GM18517 (cell line): Measurements from ENCODE around the gene ELOB.
A peak's percentile ranks its signal among the peaks of the same experiment; 100 is the strongest.

Source experiments
- ATAC-seq: cut with Tn5 transposase; IDR thresholded peaks from one replicate; pipeline ENCODE4 v1.9.1; 2021; ENCODE audit warnings: mild to moderate bottlenecking, moderate library complexity; ENCODE audit not compliant: unreplicated experiment

Gene ELOB

DNA sequence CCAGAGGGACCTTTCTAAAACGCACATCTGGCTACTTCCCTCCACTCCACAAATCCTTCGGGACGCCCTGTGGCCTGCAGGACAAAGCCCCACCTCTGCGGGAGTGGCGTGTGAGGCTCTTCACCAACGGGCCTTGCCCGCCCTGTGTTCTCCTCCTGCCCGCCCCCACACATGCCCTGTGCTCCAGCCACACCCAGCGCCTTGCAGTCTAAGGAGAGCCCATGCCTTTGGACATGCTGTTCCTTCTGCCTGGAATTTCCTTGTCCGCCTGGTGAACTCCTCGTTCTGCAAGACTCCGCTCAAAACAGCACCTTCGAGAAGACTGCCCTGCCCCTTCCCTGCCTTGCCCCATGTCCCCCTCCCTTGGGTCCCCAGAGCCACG is 7.4 kb downstream of the ELOB start:
- no peak for ATAC-seq

DNA sequence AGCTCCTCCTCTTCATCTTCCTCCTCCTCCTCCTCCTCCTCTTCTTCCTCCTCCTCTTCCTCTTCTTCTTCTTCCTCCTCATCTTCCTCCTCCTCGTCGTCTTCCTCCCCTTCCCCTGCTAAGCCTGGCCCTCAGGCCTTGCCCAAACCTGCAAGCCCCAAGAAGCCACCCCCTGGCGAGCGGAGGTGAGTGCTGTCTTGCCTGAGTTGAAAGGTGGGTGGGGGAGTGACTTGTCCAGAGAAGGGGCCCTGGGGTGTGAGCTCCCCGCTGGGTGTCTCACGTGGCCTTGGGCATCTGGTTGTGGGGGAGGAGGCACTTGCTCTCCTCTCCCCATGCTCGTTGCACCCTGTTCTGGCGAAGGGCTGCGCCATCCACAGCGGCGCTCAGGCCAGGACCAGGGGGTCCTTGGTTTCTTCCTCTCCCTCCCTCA is 8.0 kb downstream of the ELOB start:
- no peak for ATAC-seq

DNA sequence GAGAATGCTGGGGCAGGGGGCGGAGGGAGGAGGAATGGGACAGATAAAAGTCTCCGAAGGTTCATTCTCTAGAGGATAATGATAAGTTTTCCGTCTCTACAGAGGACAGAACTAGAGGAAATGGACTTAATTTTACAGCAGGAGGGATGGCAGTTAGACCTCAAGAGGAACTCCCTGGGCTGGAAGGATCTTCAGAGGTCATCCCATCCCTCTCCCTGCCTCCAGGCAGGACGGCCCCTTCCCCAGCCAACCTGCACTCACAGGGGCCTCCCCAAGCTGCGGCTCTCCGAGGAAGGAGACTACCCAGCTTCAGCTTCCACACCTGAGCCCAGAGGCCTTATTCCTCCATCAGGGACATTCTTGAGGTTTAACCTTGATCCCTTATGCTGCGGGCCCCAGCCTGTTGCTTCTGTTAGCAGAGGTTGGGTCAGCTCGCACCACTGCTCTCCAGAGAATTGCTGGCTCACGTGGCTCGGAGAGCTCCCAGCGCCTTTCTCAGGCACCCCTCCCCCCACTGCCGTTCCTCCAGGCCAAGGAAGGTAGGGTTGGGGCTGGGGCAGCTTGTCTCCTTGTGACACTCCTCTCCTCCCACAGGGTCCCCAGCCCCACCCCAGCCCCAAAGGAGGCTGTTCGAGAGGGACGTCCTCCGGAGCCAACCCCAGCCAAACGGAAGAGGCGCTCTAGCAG is 8.5 kb downstream of the ELOB start:
- ATAC-seq = no peak

DNA sequence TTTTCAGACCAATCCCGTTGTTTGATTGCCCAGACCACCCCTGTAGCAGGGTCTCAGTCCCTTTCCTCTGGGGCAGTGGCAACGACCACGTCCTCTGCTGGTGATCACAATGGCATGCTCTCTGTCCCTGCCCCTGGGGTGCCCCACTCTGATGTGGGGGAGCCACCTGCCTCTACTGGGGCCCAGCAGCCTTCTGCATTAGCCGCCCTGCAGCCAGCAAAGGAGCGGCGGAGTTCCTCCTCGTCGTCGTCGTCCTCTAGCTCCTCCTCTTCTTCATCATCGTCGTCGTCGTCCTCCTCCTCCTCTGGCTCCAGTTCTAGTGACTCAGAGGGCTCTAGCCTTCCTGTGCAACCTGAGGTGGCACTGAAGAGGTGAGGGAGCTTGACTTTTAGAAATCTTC is 9.2 kb downstream of the ELOB start:
- no peak for ATAC-seq

DNA sequence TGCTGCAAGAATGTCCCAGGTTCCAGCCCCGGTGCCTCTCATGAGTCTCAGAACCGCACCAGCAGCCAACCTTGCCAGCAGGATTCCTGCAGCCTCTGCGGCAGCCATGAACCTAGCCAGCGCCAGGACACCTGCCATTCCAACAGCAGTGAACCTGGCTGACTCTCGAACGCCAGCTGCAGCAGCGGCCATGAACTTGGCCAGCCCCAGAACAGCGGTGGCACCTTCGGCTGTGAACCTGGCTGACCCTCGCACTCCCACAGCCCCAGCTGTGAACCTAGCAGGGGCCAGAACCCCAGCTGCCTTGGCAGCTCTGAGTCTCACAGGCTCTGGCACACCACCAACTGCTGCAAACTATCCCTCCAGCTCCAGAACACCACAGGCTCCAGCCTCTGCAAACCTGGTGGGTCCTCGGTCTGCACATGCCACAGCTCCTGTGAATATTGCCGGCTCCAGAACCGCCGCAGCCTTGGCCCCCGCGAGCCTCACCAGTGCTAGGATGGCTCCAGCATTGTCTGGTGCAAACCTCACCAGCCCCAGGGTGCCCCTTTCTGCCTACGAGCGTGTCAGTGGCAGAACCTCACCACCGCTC is 9.8 kb downstream of the ELOB start:
- ATAC-seq = no peak

DNA sequence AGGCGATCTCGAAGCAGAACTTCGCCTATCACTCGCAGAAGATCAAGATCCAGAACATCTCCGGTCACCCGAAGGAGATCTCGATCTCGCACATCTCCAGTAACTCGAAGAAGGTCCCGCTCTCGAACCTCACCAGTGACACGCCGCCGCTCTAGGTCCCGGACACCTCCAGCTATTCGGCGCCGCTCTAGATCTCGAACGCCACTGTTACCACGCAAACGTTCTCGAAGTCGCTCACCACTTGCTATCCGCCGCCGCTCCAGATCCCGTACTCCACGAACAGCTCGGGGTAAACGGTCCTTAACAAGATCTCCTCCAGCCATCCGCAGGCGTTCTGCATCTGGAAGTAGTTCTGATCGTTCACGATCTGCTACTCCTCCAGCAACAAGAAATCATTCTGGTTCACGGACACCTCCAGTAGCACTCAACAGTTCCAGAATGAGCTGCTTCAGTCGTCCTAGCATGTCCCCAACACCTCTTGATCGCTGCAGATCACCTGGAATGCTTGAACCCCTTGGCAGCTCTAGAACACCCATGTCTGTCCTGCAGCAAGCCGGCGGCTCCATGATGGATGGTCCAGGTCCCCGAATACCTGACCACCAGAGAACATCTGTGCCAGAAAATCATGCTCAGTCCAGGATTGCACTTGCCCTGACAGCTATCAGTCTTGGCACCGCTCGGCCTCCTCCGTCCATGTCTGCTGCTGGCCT is 10.5 kb downstream of the ELOB start:
- ATAC-seq = no peak

DNA sequence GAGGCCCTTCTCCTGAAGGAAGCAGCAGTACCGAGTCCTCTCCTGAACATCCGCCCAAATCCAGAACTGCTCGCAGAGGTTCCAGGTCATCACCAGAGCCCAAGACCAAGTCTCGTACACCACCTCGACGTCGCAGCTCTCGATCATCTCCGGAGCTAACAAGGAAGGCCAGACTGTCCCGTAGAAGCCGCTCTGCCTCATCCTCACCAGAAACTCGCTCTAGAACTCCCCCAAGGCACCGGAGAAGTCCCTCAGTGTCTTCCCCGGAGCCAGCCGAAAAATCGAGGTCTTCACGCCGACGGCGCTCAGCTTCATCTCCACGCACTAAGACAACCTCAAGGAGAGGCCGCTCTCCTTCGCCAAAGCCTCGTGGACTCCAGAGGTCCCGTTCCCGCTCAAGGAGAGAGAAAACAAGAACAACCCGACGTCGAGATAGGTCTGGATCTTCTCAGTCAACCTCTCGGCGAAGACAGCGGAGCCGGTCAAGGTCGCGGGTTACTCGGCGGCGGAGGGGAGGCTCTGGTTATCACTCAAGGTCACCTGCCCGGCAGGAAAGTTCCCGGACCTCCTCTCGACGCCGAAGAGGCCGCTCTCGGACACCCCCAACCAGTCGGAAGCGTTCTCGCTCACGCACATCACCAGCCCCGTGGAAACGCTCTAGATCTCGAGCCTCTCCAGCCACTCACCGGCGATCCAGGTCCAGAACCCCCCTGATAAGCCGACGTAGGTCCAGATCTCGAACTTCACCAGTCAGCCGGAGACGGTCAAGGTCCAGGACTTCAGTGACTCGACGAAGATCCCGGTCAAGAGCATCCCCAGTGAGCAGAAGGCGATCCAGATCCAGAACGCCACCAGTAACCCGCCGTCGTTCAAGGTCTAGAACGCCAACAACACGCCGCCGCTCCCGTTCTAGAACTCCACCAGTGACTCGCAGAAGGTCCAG is 11.3 kb downstream of the ELOB start:
- no peak for ATAC-seq

DNA sequence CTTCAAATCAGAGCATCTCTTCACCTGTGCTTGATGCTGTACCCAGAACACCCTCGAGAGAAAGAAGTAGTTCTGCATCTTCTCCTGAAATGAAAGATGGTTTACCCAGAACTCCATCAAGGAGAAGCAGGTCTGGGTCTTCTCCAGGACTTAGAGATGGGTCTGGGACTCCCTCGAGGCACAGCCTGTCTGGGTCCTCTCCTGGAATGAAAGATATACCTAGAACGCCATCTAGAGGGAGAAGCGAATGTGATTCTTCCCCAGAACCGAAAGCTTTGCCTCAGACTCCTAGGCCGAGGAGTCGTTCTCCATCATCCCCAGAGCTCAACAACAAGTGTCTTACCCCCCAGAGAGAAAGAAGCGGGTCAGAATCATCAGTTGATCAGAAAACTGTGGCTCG is 12.4 kb downstream of the ELOB start:
- ATAC-seq = no peak

DNA sequence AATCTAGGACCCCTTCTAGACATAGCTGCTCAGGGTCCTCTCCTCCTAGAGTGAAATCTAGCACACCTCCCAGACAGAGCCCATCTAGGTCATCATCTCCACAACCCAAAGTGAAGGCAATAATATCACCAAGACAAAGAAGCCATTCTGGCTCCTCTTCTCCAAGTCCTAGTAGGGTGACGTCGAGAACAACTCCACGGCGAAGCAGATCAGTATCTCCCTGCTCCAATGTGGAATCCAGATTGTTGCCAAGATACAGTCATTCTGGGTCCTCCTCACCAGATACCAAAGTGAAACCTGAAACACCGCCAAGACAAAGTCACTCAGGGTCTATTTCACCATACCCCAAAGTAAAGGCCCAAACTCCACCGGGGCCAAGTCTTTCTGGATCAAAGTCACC is 13.9 kb downstream of the ELOB start:
- ATAC-seq = no peak

DNA sequence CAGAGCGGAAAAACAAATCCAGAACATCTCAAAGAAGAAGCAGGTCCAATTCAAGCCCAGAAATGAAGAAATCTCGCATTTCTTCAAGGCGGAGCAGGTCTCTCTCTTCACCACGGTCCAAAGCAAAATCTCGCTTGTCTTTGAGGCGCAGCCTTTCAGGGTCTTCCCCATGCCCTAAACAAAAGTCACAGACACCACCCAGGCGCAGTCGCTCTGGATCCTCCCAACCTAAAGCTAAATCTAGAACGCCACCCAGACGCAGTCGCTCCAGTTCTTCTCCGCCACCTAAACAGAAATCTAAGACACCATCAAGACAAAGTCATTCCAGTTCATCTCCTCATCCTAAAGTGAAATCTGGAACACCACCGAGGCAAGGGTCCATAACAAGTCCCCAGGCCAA is 14.4 kb downstream of the ELOB start:
- ATAC-seq = no peak

DNA sequence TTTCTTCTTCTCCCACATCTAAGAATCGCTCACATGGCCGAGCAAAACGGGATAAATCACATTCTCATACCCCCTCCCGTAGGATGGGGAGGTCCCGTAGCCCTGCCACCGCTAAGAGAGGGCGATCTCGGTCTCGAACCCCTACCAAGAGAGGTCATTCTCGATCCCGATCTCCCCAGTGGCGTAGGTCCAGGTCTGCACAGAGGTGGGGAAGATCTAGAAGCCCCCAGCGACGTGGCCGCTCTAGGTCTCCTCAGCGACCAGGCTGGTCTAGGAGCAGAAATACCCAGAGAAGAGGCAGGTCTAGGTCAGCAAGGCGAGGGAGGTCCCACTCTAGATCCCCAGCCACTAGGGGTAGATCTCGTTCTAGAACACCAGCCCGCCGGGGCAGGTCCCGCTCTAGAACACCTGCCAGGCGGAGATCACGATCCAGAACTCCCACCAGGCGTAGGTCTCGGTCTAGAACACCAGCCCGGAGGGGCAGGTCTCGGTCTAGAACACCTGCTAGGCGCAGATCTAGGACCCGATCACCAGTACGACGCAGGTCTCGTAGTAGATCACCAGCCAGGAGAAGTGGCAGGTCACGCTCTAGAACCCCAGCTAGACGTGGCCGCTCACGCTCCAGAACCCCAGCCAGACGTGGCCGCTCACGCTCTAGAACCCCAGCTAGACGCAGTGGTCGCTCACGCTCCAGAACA is 15.0 kb downstream of the ELOB start:
- ATAC-seq = no peak

DNA sequence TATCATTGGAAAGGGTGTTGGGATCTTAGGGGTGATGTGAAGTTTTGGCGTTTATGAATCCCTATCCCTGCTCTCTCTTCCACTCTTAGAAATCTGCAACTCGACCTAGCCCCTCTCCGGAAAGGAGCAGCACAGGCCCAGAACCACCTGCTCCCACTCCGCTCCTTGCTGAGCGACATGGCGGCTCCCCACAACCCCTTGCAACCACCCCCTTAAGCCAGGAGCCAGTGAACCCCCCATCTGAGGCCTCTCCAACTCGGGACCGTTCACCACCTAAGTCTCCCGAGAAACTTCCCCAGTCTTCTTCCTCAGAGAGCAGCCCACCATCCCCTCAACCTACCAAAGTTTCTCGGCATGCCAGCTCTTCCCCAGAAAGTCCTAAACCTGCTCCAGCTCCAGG is 15.6 kb downstream of the ELOB start:
- no peak for ATAC-seq

DNA sequence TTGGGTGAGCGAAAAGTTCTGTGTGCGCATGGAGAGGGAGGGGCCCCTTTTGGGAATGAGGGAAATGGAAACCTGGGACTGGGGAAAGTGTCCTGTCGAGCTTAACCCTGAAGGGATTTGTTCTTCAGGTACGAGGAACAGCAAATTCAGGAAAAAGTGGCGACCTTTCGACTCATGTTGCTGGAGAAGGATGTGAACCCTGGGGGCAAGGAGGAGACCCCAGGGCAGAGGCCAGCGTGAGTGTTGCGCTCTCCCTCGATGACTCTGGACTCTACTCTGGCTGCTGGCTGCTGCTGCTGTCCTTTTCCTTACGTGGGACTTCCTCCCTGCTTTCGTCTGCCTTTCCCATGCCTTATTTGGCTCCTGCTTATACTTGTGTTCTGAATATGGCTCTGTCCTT is 19.7 kb downstream of the ELOB start:
- no peak for ATAC-seq

DNA sequence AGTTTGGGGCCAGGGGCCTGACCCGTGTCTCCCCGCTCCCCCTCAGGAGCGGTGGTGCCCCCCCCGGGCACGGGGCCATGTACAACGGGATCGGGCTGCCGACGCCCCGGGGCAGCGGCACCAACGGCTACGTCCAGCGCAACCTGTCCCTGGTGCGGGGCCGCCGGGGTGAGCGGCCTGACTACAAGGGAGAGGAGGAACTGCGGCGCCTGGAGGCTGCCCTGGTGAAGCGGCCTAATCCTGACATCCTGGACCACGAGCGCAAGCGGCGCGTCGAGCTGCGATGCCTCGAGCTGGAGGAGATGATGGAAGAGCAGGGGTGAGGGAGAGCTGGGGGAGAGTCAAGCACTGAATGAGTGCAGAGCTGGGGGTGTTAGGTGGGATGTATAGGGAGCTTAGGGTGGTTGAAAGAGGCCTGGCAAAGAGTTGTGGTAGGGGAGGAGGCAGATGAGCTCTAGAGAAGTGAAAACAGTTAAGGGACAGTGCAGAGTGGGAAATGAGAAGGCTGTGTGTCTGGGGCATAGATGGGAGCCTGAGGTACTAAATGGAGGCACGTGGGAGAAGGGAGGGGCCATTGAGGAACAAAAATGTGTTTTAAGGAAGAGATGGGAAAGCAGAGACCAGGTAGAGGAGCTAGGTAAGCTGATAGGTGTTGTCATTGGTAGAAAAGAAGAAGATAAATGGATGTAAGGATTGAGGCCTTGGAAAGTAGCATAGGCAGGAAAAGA is 20.6 kb downstream of the ELOB start:
- no peak for ATAC-seq

DNA sequence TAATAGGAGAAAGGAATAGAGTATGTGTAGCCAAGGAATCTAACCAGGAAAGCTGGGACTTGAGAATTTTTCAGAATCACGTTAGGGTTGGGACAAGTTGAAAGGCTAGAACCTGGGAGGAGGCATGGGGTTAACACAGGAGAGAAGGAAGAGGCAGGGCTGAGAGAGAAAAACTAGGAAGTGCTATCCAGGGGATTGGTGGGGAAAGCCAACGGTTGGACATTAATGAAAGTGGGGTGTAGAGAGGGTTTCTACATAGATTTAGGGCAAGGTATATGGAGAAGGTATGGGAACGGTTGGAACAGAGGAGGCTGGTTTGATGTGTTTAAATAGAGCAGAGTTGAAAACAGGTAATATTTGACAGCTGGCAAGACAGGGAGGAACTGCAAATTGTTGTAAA is 21.9 kb downstream of the ELOB start:
- no peak for ATAC-seq

DNA sequence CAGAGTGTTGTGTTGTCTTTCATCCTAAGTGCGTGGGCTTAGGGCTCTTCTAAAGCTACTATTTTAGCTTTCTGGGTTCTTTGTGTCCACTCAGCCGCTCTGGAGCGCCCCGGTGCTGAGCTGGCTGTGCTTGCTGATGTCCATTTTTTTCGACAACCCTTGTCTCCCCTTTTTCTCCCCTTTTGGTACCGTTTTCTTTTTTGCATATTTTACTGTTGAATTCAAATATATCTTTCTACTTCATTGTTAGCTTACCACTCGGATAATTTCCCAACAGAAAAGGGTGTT is 23.4 kb downstream of the ELOB start:
- no peak for ATAC-seq

DNA sequence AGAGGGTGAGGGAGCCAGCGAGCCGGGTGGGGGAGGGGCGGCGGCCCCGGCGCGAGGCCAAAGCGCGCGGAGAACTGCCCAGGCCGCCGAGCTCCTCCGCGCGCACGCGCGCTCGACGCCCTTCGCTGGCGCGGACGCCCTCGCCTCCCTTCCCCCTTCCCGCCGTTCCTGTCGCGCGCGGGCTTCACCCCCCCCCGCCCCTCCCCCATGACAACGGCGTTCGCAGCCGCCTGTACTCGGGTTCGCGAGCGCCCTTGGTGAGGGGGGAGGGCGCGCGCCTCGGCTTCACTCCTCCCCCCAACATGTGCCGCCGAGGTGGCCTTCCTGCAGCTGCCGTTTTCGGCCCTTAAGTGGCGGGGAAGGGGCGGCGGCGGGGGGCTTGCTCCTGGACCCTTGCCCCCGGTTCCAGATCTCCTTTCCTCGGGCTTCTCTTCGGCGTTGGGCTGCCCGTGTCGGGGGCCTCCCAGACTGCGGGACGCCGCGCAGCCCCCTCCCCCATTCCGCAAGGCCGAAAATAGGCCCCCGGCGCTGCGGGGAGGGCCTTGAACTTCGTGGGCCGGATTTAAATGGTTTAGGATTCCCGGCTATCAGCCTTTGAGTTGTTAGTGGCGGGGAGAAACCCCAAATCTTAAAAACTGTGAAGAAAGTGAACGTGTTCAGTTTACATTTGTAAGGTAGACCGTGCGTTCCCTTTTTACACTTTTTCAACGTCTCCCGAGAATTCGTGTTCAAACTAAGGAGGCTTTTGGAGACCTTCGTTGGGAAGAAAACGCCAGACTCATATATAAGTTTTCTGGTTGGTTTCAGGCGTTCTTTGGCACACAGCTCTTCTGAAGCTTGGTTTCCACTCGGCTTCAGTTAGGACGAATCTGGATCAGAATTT is 24.0 kb downstream of the ELOB start:
- ATAC-seq = peak; percentile 2

DNA sequence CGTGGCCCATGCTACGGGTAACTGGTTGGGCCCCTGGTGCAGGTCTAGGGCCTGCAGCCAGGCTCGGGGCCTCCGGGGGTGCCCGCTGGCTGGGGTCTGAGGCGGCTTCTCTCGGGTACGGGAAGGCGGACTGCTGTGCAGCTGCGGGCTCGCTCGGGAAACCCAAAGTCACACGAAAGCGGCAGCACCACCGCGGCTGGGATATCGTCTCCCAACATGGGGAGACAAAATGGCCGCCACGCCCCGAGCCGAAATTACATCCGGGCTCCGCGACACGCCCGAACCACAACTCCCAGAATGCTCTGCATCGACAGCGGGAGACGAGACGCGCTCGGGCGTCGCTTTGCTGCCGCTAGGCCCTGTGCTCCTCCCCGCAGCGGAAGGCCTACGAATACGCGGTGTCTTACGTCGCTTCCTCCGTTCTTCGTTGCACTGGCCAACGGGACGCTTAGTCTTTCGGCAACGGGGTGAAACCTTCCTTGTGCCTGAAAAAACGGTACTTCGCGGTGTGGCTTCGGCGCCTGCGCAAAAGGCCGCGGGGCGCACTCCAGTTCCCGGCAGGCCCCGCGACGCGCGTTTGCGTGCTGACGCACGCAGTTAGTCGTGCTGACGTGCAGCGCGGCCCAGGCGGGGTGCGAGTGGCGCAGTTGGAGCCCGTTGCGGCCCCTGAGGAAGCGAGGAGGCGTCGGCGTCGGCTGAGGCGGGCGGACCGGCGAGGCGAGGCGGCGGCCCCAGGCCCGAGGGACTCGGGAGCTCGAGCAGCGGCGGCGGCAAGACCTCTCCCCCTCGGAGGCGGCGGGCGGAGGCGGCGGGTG is 24.8 kb downstream of the ELOB start, which contains the start of gene SRRM2:
TSS of gene SRRM2 (plus strand) at position 604 of the 815 bp plus-strand sequence. CDS start 3,727 bp downstream, outside the sequence.
- peak; percentile 75 for ATAC-seq
